GM12875 (cell line): ENCODE data around the gene MXRA8.

ENCODE experiments used
- H3K4me3 ChIP-seq: one replicate; pipeline ENCODE4 v1.5.1; 2011; ENCODE audit warnings: low read depth, low read length, control low read depth
- TF ChIP-seq, protein P1 (sequence below): IDR thresholded peaks from 2 replicates; pipeline ENCODE4 v1.5.1; 2011; ENCODE audit warnings: low read depth, mild to moderate bottlenecking, control low read depth, inconsistent platforms, low read length, moderate library complexity, borderline replicate concordance; ENCODE audit not compliant: insufficient read depth

Gene MXRA8

DNA sequence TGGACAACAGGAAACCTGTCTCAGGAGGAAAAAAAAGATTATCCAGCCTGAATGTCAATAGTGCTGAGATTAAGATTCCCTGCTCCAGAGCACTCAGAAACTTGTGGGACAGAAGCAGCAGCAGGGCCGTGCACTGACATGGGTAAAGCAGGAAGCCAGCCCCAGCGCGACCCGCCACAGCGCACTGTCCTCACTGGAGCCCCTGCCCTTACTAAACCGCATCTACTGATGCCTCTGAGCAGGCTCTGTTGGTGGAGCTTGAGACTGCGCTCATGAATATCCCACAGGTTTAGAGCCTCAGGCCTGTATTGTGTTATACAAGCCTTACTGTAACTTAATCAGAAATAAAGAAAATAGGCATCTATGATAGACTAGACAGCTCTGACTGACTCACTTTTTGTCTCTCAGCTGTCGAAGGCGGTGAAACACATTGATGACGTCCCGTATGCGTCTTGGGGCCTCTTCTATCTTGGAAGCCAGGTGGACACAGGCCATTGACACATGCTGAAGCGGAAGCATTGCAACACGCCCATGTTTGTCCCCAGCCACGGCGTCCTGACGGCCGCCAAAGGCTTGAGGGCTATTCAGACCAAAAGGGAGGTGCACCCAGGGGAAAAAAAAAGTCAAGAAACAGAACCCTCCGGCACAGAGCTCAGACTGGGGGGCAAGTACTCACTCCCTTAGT is 39.6 kb upstream of the MXRA8 start:
- H3K4me3 ChIP-seq, result peak overlapping the region; percentile 99
- TF ChIP-seq, protein P1, sequence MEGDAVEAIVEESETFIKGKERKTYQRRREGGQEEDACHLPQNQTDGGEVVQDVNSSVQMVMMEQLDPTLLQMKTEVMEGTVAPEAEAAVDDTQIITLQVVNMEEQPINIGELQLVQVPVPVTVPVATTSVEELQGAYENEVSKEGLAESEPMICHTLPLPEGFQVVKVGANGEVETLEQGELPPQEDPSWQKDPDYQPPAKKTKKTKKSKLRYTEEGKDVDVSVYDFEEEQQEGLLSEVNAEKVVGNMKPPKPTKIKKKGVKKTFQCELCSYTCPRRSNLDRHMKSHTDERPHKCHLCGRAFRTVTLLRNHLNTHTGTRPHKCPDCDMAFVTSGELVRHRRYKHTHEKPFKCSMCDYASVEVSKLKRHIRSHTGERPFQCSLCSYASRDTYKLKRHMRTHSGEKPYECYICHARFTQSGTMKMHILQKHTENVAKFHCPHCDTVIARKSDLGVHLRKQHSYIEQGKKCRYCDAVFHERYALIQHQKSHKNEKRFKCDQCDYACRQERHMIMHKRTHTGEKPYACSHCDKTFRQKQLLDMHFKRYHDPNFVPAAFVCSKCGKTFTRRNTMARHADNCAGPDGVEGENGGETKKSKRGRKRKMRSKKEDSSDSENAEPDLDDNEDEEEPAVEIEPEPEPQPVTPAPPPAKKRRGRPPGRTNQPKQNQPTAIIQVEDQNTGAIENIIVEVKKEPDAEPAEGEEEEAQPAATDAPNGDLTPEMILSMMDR, result no peak

DNA sequence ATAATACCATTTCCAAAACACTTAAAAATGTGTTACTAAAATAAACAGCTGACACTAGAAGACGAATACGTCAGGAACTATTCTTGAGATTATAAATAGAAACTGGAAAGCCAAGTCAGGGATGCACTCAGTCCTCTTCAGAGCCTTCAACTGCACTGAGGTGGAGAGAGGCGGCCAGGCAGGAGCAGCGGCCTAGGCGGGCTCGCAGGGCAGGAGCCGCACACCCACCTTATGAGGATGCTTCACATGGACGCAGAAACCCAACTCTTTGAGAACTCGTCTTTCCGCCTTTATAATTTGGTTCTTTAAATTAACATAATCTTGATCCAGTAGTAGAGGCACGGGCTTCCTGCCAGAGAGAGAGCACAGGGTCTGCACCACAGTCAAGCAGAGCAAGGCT is 36.8 kb upstream of the MXRA8 start:
- TF ChIP-seq, protein P1, result no peak
- no peak overlapping the region for H3K4me3 ChIP-seq

DNA sequence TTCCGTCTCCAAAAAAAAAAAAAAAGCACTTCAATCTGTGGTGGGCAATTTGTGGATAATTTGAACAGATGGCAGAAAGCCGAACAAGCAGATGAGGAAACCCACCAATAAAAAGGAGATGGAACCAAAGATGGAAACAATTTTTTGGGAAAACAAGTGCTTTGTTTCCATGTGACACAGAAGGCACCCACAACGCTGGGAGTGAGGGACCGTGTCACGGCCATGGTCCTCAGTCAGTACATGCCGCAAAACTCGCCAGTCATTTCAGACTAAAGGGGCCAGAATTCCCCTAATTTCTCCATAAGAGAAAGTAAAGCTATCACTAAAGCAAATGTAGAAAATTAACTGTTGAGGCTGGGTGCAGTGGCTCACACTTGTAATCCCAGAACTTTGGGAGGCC is 35.8 kb upstream of the MXRA8 start:
- H3K4me3 ChIP-seq, result no peak overlapping the region
- TF ChIP-seq, protein P1, result no peak

DNA sequence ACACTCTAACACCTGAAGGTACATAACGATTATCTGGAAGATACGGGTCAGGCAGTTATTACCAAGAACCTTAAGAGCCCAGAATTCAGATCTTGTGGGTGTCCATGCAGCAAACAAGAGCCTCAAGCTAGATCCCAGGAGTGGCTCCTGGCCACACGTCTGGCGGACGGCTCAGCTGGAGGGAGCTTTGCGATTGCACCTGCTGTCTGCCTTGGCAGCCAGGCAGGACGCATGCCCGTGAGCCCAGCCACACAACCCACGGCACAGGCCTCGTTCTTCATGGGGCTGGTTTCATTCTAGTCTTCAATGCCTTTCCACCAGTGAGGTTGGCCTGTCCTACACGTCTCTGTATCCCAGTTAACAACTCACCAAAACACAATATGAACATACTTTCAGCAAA is 35.1 kb upstream of the MXRA8 start:
- TF ChIP-seq, protein P1, result no peak
- H3K4me3 ChIP-seq, result no peak overlapping the region

DNA sequence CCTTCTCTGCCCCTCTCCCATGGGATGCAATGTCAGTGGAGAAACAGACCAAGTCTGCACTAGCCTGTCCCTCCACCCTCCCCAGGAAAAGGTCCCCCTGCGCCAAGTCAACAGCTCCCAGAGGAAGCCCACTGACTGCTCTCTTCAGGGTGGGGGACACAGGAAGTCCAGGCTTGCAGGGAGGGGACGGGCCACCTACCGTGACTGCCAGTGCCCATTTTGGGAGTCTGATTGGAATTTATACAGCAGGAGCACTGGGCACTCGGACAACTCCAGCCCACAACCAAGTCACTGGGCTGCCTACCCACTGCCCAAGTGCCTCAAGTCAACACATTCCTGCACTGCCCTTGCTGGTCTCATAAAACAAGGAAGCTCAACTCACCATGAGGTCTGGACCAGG is 34.7 kb upstream of the MXRA8 start:
- TF ChIP-seq, protein P1, result no peak
- no peak overlapping the region for H3K4me3 ChIP-seq

DNA sequence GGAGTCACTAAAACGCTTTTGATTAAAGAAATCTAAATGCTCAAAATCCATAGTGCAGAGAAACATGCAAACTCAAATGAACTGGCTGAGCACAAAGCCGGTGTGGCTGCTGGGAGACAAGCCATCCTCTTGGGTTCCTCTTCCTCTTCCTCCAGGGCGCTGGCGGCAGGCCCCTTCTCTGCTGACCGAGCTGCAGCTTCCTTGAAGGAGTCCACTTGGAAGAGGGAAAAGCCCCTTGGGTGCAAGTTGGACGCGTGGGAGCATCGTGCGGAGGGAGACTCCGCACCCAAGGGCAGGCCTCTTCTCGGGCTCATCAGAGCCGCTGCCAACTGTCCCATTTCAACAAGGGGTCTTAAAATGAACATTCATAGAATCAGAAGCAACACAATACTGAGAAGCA is 32.9 kb upstream of the MXRA8 start:
- TF ChIP-seq, protein P1, result no peak
- no peak overlapping the region for H3K4me3 ChIP-seq

DNA sequence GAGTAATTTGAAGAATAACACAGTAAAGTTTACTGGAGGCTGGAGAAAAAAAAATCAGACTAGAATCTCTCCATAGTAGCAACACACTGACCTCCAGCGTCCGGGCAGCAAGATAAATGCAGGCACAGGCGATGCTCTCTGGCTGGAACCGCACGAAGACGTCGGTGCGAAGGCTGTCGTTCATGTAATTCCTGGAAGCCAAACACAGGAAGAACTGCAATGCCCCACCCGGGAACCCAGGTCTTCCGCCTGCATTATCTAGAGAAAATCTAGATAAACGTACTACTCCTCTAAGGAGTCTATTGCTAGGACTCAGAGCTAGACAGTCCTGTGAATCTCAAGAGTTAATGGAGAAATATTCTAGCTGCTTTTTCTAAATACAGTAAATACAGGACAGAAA is 32.3 kb upstream of the MXRA8 start:
- H3K4me3 ChIP-seq, result no peak overlapping the region
- TF ChIP-seq, protein P1, result no peak
